ENCODE measurements around the gene ARHGAP15.
"Not testable (repeated sequence)": the region's sequence is repeated elsewhere in the genome, so short reads cannot be mapped to it uniquely, and the experiment has no call there.

The ARHGAP15 gene

DNA sequence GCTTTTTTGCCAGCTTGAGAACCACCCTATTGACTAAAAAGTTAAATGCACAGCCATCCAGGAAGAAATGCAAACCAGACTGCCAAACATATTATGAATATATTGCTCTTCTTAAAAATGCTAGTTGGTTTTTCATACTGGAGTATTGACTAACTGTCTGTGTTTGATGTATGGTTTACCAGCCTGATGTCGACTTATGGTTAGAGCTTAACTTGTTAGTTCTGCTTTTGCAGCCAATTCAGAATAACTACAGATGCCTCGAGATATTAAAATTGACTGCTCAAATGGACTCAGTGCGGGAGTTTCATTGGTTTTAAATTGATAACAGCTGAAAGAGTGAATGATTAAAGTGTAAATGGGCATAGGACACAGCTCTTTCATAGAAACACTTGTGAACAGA is 369.8 kb downstream of the ARHGAP15 start:
- DNase-seq = no peak

DNA sequence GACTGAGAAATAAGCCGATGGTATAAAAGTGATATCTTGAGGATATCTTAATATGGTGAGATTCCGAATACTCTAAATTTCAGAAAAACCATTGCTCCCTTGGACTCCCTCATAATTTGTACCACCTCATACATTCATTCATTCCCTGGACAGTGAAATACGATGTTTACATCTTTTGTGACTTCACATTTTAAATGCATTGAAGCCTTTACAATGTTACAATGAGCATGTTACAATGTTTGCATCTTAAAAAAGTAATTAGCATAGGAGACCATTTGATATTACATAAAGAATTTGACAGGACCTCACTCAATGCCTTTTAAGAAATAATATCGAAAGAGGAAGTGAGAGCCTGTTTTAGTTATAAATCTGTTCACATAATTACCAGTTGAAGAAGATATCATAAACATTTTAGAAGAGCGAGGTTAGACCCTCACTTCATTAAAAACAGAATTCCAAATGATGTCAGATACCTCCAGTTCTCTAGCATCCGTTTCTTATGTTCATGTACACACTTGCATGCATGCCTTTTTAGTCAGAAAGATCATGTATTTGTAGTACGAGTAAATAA is 372.0 kb downstream of the ARHGAP15 start:
- no peak for DNase-seq

DNA sequence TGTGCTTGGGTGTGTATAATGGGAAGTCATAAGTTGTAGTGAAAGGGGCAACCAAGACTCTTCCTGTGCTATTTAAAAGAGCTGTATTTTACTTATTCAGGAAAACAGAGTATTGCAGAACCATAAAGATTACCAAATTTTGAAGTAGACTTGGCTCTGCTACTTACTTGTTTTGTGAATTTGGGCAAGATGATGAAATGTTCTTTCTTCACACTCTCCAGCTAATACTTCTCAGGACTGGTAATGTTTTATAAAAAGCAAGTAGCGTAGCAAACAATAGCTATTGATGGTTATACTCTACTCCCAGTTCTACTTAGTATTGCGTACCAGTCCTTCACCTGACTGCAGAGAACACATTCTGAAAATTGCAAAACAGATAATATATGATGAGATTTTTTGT is 374.1 kb downstream of the ARHGAP15 start:
- no peak for DNase-seq

DNA sequence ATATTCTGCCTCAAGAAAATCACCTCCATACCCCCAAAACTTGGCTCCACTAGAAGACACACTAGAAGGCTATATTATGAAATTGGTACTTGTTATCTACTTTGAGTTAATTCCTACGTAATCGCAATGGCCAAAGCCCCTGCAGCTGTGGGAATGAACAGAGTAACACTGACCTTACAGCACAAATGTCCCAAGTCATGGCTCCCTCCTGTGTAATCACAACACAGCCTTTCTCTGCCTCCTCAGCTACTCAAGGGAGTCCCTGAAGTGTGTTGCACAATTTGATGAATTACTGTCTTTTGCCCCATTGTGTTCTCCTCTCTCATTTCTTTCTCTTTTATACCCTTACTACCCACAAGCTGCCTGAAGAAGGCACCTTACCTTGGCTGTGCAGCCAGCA is 375.2 kb downstream of the ARHGAP15 start:
- no peak for DNase-seq

DNA sequence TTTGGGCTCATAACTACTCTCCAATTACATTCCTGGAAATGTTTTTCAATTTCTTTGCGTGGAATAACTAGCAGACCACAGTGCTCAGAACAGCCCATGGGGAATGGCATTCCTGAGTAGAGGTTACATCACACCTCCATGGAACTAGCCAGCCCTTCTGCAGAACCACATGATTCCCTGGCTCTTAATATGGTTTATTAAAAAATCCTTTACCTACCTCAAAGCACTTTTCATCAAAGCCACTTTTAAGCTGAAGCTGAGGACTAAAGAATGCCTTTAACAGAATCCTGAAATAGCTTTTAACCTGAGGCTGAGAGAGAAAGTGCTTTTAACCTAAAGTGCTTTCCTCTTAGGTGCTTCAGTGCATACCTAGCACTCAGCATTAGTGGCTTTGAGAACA is 376.3 kb downstream of the ARHGAP15 start:
- no peak for DNase-seq

DNA sequence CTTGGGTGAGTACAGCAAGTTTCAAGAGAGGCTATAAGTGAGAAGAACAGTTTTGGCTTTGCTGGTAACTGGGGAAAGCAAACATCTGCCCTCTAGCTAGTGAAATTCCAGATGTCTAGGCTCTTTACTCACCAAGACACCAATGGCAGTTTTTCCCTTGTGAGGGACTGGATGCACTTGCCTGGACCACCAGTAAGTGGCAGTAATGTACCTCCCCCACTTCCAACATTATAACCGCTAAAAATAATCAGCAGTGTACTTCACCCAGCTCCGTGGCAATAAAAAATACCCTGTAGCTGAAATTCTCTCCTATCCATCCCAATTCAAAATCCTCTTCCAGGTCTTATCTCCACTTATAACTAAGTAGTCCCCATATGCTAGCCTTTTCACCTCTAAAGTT is 383.9 kb downstream of the ARHGAP15 start:
- DNase-seq = peak in 1 of 5 experiments; percentile 20

DNA sequence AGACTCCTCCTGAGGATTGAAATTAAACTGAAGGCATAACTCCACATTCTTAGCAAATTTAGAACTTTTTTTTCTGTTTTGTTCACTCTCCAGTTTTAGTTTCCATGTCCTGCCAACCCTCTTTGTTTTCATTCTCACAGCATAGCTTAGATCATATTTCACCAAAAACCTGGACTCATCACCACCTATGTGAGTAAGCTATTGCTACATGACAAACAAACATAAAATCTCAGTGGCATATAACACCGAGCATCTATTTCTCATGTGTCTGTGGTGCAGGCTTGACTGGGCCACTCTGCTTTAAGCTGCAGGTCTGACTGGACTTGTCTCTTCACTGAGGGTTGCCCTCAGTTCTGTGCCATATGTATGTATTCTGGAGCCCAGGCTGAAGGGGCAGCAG is 385.2 kb downstream of the ARHGAP15 start:
- no peak for DNase-seq

DNA sequence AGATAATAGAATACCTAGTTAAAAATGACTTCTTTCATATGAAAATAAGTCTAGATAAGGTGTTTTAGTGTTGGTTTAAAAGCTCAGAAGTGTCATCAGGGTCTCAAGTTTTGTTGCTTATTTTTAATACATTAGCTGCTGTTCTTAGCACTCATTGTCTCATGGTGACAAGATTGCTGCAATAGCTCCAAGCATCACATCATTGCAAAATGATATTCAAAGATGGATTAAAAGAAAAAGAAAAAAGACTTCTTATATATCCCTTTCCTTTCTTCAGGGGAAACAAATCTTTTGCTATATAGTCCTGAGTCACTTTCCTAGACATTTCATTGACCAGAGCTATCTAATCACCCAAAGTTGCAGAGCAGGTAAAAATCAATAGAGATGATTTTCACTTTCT is 386.1 kb downstream of the ARHGAP15 start:
- DNase-seq = no peak

DNA sequence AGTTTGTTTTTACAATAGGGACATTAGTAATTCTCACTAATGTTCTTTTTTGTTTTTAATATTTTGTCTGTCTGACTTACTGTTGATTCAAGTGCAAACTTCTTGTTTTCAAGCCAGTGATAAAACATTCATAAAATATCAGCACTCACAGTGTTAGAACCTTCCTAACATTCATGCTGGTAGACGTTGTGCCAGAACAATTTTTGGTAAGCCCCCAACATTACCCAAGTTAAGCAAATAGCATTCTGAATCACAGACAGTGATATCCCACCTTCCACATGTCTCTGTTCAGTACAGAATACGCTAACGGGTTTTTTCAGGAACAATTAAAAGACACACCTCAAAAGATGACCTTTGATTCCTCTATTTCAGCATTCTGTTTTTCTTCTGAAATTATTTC is 390.3 kb downstream of the ARHGAP15 start:
- DNase-seq = no peak

DNA sequence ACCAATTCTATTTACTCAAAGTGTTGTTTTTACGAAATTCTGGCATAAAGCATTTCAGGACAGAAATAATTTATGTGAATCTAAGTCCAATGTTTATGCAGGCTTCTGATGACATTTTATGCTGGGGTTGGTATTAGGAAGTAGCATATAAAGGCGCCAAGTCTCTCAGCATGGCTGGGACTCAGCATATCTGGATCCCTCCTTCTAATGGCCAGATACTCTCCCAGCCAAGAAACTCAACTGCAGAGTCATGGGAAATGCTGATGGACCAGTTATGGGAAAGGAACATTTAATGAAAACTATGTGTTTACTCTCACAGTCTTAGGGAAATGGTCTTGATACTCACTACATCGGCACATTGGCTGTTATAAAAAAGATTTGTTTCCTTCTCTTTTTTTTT is 392.2 kb downstream of the ARHGAP15 start:
- no peak for DNase-seq

DNA sequence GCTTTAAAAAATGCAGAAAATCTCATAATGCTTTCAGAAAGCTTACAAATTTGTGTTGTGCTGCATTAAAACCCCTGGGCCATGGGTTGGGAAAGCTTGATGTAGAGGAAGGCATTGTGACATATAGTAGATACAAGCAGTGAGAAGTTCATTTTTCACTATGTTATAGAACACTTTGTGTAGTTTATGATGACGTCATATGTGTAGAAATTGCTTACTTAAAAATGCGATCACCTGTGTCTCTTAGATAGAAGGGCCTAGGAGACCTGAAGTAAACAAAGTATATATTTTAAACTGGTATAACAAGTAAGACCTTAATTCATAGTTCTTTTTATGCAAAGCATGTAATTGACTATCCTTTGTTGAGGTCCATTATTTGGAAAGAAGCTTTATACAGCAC is 393.5 kb downstream of the ARHGAP15 start:
- no peak for DNase-seq

DNA sequence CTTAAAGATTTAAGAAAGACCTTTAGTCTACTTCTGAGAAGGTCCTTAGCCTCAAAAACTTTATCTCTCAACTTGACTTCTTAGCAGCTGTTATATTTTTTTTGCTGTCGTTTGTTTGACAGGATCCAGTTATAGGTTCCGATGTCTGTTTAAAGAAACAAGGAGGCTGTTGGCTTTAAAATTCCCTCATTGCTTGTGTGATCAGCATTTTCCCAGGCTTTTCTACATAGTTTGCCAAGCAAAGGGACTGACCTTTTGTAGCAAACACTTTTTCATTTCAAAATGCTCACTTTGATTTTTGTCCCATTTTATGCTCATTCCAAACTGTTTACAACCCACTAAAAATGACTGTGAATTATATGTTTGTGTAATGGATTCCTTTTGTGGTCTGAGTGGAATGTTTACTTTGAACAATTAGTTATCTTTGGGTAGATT is 394.9 kb downstream of the ARHGAP15 start:
- DNase-seq = no peak

DNA sequence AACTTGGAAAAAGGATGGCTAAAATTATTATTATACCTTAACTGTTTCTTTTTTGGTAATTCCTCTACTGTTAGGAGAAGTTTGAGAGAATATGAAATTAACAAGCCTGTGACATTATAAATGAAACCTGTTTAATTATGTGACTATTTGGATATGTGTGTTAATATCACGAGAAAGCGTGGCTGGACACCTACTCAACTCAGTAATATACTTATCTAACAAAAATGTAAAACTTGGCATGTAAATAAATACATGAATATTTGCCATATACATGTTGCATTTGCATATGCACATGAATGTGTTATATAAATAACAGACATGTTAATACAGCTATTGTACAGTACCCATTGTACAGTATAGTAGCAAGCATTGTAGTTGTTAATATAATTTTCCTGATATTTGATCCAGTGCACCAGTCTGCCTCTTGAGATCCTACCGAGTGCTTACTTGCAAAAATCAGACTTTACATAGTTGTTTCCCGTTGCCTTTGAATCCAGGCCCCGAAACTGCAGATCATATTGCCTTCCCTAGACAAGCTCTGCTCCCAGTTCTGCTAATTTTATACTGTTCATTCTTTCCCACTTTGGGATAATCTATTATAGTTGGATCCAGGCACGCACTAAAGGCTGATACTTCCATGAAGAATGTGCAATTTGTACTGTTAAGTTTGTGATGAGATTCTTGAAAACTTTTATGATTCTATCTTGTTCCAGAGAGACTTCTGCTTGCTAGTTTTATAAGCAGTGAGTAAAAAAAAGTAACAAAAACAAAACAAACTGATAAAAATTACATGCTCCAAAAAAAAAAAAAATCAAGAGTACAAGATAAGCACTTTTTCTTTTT is 395.6 kb downstream of the ARHGAP15 start:
- DNase-seq = no peak

DNA sequence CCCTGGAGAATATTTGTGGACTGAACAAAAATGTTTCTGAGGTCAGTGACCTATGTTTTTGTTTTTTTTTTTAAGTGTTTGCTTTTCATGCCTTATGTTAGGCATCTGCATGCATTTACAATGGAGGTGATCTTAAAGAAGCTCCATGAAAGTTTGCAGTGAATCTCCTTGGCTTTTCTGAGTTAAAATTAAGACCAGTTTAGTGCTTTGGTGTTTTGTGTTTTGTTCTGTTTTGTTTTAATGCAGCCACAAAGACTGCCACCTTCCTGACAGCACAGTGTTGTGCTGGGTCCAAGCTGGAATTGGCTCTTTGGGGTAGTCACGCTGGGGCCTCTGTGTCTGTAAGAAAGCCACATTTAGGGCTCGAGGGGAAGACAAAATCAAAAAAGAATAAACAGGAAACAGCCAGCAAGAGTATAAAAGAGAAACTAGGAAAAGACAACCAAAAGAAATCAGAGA is 396.2 kb downstream of the ARHGAP15 start:
- DNase-seq = no peak

DNA sequence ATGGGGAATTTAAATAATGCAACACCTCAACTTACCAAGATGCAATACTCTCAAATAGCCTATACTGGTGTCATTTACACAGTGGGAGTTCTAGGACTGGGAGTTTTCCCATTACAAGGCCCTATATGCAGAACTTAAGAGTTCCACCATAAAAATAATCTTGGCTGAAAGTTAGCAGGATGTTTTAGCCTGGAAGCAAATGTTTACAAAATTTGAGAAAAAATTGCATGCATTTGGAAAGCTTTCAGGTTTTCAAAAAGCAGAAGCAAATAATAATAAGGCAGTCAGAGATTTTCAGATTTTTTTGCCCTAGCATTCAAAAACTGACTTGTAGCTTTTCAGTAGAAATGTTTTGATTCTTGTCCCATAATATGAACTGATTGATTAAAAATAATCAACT is 397.3 kb downstream of the ARHGAP15 start:
- DNase-seq = no peak

DNA sequence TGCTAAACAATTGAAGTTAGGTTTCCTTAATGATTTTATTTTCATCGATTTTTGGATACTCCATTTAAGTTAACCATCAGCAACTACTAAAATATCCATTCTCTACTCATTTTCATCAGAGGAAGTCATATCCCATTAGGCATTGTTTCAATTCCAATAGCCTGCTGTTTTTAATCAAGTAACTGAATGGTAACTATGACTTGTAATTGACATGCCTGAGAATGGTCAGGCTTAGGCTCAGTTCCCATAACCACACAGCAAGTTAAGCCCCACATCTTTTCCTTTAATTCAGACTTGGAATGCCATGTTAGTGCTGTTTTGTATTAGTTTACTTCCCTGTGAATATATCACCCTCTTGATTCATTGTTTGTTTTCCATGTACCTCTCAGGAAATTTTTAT is 398.8 kb downstream of the ARHGAP15 start:
- DNase-seq = no peak

DNA sequence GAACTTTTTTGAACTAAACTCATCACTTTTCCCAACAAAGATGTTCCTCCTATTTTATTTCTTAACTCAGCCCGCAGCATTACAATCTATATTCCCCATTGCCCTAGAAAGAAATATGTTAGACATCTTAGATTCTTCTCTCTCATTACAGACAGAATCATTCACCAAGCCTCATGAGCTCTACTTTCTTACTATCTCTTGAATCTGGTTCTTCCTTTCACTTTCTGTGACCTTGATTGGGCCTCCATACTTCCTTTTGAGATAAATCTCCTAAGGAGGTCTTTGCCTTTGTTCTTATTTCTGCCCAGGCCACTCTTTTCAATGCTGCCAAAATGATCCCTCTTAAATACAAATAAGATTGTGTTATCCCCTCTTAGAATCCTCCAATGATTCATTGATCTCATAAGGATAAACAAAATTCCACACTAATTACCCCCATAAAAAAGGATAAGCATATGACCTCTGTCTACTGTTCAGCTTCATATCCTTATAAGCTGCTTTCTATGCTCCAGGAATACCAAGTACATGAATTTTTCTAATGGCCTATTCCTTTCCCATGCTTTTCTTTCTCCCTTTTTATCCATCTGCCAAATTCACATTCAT is 400.0 kb downstream of the ARHGAP15 start:
- DNase-seq = peak in 1 of 5 experiments; percentile 24

DNA sequence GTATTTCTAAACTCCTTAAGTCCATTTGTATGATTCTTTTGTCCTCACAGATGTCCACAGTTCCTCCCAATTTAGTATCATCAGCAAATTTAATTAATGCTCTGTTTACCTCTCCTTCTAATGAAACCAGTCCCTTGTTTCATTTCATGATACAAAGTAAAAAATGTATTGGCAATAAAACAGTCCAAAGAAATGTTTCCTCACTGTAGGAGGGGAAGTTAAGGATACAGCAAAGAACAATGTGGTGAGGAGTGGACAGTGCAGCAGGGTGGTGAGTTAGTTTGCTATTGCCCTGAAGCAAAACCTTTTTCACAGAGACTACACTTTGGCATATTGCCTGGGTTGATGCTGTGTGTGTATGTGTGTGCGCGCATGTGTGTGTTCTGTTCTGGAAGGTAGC is 401.5 kb downstream of the ARHGAP15 start:
- no peak for DNase-seq

DNA sequence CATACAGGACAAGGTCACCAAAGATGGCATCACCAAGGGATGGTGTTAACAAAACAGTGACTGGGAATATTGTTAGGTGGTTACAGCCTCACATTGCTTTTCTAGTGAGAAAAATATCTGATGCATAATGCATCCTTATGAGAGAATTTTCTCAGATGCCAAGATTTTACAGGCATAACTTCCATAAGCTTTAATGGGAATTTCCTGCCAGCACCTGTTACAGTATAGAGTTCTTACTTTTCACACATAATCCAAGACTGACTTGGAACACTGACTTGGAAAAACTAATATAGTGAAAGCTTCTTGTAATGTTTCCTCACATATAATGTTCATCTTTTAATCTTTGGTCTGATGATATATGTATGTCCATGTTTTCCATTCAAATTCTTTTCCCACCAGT is 402.8 kb downstream of the ARHGAP15 start:
- no peak for DNase-seq

DNA sequence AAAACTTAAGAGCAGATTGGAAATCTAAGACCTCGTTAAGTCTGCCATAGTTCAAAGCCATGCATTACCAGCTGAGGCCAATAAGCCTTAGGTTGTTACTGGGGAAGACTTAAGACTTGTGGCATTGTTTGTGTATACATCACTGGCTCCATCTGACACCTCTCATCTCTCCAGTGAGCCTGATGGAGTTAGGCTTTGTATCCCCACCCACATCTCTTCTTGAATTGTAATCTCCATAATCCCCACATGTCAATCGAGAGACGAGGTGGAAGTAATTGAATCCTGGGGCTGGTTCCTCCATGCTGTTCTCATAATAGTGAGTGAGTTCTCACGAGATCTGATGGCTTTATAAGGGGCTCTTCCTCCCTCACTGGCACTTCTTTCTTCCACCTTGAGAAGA is 404.6 kb downstream of the ARHGAP15 start:
- DNase-seq = no peak

DNA sequence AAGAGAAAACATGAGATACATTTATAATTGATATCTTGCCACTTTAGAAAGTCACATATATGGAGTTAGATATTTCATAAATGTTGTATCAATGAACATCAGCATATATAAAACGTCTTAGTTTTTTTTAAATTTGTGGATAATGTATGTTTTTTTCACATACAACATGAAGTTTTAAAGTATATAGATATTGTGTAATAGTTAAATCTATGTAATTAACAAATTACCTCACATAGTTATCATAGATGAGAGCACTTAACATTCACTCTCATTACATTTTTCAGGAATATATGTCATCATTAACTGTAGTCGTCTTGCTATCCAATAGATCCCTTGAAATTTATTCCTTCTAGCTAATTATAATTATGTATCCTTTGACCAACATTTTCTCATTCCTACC is 406.6 kb downstream of the ARHGAP15 start:
- DNase-seq = no peak

DNA sequence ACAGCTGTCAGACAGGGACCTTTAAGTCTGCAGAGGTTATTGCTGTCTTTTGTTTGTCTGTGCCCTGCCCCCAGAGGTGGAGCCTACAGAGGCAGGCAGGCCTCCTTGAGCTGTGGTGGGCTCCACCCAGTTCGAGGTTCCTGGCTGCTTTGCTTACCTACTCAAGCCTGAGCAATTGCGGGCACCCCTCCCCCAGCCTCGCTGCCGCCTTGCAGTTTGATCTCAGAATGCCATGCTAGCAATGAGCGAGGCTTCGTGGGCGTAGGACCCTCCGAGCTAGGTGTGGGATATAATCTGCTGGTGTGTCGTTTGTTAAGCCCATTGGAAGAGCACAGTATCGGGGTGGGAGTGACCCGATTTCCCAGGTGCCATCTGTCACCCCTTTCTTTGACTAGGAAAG is 412.7 kb downstream of the ARHGAP15 start:
- DNase-seq = not testable (repeated sequence)

DNA sequence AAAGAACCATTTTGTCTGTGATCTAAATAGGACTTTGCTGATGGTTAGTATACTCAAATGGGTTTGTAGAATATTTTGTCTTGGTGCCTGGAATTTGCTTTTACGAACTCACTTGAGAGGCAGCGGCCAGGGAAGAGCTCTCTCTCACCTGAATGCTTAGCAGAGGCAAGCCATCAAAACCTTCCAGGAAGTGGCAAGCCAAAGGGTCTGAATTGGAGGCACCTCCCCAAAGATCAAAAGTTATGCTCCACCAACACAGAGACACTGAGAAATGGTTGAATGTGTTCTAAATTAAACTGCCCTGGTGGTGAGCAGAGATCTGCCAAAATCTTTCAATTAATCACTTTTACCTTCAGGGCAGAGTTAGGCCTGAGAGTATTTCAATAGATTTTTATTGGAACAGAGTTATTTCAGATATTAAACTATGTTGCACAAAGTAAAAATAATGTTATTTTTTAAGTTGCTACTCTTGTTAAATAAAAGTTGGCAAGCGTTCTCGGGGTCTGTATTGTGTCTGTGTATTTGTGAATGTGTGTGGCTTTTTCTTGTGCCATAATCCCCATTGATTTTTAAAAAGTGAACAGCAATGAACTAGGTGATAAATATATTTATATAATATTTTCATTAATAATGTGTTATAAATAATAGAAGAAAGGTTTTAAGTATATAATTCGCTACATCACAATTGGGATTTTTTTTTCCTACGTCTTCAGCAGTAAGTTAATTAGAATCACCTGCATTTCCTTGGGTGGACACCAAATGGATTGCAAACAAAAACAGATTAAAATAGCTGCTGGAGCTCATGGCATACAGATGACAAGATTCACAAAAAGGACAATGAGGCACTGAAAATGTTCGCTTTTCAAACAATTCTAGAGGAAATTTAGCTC is 416.1 kb downstream of the ARHGAP15 start:
- peak in 1 of 5 experiments; percentile 4 for DNase-seq
